RPMI8226 (cell line): ENCODE measurements around the gene LILRB5.
"Not testable (repeated sequence)": the region's sequence is repeated elsewhere in the genome, so short reads cannot be mapped to it uniquely, and the experiment has no call there.

Source experiments
- DNase-seq: peaks from one replicate; pipeline ENCODE4 v3.0.0-alpha.2; 2015

Gene LILRB5

DNA sequence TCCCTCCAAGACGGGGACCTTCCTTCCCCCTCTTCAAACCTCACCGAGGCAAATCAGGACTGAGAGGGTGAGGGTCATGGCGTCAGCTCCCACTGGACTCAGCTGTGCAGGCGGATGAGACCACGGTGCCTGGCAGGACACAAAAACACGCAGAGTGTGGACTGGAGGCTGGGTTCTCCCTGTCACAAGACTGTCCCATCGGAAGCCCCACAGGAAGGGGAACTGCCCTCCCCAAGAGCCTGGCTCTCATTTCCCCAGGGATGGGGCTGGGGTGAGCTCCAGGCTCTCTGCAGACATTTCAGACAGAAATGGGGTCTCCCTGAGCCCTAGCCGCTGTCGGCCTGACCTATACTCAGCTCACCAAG, at the start of gene LILRB5:
TSS of gene LILRB5 (minus strand) at position 158 of the 365 bp plus-strand sequence. CDS start at position 78, 80 bp downstream.
- DNase-seq: no peak

DNA sequence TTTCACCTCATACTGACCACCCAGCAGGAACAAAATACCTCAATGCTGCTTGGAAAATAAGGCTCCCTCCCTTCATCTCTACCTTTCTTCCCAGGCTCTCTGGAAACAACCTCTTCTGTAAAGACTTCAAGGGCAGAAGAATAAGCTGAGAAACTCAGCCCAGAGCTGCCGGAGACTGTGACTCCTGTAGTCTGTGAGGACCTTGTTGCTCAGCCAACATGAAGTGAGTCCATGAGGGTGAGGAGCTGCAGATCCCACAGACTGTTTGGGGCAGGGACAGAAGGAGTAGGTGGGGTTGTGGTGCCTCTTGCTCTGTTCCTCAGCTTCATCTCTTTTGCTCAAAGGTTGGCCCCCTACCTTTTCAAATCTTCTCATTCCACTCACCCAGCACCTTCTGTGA, 48.1 kb upstream of the LILRB5 start:
- DNase-seq: no peak

DNA sequence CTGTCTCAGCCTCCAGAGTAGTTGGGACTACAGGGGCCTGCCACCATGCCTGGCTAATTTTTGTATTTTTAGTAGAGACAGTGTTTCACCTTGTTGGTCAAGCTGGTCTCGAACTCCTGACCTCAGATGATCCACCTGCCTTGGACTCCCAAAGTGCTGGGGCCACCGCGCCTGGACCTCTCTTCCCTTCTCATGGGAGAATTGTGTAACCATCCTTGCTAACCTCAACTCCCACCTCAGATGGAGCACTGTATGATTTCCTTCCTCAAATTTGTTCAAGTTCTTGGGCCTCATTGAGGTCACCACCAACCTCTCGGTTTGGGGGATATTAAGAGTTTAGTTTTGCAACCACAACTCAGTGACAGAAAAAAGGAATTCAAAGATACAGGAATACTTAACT, 45.2 kb upstream of the LILRB5 start:
- no peak for DNase-seq

DNA sequence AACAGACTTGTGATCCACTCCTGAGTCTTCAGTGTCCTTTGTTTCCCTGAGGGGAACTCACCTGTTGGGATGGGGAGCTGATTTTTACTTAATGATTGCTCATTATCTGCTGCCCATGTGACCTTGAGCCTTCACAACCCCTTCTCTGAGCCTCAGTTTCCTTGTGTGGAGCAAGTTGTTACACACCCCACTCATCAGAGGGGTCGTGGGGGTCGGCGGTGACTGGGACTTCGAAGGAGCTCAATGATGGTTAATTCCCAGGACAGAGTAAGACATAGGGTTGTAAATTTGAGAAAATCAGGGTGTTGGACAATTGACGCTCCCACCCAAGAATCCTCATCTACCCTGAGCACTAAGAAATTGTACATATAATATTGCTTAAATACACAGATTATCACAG, 42.4 kb upstream of the LILRB5 start:
- DNase-seq: no peak

DNA sequence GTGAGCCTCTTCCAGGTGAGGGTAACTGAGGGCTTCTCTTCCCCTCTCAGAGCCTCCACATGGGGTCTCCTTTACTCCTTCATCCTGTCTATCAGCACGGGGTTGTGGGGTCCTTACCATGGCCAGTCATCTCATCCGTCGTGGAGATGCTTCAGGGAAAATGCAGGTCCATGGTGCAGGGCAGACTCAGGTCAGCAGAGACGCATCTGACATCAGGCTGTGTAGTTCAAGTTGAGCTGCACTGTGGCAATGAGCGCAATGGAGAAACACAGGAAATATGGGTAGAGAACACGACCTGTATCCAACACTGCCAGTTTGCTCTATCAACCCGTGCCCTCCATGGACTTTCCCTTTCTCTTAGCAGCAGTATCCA, 42.0 kb upstream of the LILRB5 start:
- DNase-seq: no peak

DNA sequence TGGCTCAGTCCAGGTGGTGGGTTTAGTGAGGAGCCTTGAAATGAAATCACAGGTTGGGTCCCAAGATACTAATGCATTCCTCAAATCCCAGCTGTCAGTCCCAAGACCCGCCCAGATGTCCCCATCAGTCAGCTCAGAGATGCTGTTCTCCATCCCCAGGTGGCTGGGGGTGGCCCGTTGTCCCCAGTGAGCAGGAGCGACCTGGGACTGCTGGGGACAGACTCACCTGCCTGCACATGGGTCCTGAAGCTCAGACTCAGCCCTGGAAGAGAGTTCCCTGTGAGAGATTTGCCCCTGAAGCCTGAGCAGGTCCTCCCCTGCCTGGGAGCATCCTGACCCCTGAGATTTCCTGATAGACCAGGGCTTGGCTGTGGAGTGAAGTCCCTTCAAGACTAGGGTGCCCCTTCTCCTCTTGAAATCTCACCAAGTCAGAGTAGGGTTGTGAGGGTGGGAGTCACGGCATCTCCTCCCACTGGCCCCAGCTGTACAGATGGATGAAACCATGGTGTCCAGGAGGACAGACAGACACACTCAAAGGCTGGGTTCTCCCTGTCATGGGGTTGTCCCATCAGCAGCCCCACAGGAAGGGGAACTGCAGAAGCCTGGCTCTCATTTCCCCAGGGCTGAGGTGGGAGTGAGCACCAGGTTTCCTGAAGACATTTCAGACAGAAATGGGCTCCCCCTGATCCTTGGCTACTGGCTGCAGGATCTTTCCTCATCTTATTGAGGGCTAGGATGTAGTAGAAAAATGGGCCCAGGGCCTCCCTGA, 41.5 kb upstream of the LILRB5 start:
- no peak for DNase-seq

DNA sequence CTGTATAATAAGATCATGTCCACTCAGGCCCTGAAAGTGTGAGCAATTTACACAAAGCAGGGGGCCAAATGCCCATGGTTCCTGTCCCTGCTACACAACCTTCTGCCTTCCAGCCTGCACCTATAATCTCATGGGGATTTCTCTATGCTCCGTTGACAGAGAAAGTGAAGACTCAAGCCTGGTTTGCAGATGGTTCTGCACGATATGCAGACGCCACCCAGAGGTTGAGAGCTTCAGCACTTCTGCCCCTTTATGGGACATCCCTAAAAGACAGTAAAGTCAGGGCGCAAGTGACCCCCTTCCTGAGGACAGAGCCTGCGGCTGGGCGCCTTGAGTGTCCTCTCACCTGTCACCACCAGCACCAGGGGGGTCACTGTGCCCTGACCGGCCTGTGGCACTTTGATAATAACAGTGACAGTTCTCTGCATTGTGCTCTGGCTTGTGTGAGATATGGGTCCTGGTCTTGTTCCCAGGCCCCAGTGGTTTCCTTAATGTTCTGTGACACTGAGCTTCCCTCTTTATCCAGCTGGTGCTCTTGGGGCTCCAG, 40.8 kb upstream of the LILRB5 start:
- peak; percentile 62 for DNase-seq

DNA sequence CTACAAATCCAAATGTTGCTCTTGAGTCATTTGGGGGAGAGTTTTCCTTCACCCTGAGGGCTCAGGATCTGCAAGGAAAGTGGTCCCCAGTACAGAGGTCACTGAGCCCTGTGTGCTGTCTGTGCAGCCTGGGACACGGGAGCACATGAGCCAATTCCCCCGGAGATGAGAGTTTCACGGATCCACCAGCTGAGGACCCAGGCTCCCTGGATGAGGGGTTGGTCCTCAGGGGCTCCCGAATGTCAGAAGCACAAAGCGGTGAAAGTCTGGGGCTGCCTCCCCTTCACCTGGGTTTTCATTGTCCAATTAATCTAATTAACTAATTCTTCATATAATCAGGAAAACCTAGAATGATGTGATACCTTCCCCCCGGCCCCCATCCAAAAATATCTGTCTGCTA, 37.5 kb upstream of the LILRB5 start:
- DNase-seq: no peak

DNA sequence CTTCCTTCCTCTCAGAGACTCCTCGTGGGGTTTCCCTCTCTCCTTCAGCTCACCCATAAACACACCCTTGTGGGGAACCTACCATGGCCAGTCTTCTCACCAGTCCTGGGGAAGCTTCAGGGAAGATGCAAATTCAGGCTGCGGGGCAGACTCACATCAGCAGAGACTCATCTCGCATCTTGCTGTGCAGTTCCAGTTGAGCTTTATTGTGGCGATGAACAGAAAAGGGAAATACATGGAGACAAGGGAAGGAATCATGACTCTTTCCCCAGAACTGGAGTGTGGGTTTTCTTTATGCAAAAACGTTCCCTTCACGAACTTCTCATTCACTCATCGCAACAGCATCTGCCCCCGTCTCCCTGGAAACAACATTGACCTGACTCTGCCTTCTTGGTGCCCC, 32.1 kb upstream of the LILRB5 start:
- not testable (repeated sequence) for DNase-seq

DNA sequence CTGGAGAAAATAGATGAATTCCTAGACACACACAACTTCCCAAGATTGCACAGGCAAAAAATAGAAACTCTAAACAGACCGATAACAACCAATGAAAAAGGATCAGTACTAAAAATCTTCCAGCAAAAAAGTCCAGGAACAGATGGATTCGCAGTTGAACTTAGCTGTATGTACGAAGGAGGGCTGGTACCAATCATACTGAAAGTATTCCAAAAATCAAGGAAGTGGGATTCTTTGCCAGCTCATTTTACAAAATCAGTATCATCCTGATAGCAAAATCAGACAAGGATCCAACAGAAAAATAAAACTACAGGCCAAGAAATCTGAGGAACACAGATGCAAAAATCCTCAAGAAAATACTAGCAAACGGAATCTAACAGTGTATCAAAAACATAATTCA, 30.4 kb upstream of the LILRB5 start:
- no peak for DNase-seq

DNA sequence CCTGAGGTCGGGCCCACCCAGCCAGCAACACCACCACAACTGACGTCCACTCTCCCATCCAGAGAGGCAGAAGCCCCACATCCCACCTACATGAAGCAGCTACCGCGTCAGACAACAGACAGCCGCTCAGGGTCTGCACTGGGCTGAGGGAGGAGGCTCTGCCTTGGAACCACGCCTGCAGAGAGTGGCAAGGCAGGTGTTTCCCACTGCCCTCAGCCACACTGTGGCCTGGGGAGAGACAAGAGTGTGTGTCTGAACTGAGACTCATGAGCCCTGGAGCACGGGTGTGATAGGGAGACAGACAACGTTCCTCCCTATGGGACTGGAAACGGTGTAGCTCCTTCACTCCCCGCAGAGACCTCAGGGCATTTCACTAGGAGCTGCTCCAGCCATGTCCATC, 29.2 kb upstream of the LILRB5 start:
- DNase-seq: peak; percentile 30

DNA sequence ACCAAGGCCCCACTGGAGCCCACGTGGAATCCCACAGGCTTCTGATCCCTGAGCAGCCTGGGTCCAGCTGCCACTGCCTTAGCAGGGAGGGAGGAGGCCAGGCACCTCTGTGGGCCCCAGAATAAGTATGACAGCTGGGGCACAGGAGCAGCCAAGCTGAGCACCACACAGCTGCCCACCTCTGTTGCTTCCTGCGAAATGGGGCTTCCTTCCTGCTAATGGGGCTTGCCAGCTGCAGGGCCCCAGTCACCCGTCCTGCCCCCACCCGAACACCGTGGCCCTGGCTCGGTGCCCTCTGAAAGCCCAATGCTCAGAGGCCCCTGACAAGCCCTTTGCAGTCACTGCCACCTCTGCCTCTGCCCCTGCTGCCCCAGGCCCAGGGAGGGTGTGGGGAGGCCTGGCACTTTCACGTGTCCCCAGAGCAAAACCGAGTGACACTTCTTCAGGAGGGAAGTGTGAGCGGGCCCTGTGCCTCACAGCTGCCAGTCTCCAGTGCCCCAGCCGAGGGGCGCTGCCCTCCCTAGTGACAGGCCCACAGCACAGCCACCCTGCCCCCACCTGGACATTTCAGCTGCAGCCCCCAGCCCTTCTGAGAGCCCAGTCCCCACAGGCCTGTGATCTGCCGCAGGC, 28.5 kb upstream of the LILRB5 start:
- DNase-seq: peak; percentile 72

DNA sequence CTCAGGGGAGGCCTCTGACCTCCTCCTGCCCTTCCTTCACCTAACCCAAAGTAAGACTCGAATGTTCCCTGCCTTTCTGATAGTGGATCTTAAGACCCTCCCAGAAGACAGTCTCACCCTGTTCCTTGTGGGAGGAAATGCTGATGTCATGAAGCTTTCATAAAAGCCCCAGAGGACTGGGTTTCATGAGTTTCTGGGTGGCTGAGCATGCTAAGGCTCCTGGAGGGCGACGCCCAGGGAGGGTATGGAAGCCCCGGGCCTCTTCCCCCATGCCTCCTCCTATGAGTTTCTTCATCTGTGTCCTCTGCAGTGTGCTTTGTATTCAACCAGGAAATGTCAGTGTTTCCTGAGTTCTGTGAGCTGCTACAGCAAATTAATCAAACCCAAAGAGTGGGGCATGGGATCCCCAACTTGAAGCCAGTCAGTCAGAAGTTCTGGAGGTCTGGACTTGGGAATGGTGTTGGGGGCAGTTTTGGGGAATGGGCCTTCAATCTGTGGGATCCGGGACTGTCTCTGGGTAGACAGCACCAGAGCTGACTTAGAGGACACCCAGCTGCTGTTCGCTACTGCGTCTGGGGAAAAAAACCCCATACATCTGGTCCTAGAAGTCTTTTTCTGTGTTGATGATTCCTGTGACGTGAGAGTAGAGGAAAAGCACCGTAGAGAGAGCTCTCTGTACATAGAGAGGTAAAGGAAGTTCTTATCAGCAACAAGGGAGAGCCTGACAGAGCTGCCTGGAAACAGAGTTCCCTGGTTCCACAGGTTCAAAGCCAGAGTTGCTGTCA, 25.8 kb upstream of the LILRB5 start:
- DNase-seq: no peak

DNA sequence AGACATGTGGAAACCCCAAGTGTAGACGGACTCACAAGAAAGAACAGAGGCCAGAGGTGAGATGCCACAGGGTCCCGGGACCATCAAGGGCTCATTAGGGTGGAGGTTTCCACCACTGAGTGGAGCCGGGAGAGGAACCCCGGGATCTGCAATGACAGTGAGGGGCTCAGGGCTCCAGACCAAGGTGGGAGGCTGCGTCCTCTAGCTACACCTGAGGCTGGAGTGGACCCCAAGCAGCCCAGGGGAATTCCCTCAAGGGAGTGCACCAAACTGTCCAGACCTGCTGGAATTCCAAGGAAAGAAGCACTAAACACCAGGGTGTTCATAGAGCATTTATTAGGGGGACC, 24.6 kb upstream of the LILRB5 start:
- not testable (repeated sequence) for DNase-seq

DNA sequence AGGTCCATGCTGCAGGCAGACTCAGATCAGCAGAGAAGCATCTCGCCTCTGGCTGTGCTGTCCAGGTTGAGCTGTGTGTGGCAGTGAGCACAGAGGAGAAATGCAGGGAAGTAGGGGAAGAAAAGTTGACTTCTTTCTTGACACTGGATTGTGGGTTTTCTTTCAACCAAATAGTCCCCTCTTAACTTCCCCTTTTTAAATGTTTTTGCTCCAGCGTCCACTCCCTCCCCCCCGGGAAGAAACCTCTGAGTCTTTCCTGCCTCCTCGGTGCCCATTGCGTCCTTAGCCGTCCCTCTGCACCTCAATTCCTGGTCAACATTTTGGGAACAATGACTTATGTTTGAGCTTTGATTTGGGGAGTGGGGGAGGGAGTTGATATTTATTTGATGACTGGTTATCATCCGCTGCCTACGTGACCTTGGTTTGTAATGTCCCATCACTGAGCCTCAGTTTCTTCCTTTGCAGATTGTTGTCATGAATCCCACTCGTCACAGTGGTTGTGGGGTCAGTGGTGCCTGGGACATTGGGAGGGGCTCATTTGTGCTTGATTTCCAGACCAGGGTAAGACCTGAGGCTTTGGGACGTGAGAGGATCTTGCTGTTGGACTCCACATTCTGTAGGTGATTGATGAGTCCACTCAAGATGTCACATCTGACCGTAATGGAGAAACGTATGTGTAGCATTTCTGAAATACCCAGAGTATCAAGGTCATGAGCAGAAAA, 24.1 kb upstream of the LILRB5 start, which contains the start of gene LILRB2:
TSS of gene LILRB2 (minus strand) at position 104 of the 722 bp plus-strand sequence. CDS start 614 bp downstream, outside the sequence.
- DNase-seq: no peak

DNA sequence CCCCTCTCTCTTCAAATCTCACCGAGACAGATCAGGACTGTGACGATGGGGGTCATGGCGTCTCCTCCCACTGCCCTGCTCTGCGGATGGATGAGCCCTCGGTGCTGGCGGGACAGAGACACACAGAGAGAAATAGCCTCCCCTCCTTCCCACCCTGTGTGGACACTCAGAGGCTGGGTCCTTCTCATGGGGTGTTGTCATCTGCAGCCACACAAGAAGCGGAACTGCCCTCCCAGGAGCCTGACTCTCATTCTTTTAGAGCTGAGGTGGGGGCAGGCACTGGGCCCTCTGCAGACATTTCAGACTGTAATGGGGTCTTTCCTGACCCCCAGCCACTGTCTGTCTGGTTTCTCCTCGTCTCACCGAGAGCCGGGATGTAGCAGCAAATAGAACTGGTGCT, 23.4 kb upstream of the LILRB5 start:
- not testable (repeated sequence) for DNase-seq

DNA sequence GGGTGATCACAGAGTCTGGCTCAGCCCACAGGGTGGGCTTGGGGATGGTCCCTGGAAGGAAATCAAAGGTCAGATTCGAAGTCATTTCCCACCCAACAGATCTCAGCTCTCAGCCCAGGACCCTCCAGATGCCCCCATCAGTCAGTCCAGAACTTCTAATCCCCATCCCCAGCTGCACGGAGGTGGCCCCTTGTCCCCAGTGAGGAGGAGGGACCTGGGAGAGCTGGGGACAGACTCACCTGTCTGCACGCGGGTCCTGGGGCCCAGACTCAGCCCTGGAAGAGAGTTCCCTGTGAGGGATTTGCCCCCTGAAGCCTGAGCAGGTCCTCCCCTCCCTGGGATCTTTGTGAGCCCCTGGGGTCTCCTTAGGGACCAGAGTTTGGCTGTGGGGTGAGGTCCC, 23.0 kb upstream of the LILRB5 start:
- not testable (repeated sequence) for DNase-seq

DNA sequence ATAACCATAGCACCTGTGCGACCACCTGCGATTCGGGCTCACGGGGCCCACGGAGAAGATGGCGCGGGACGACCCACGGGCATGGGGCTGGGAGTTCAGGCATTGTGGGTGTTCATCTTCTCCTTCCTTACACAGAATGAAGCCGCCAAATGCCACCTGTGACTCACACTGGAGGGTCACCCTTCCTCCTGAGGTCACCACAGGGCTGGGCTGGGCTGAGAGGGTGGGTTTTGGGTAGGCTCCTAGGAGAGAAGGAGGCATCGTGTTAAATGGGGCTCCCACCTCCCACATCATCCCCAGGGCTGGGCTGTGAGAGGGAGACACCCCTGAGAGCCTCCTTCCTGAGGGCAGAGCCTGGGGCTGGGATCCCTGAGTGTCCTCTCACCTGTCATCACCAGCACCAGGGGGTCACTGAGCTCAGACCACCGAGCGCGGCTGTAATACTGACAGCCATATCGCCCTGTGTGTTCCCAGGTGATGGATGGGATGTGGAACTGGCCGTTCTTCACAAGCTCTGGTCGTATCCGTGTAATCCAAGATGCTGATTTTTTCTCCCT, 22.4 kb upstream of the LILRB5 start:
- DNase-seq: no peak

DNA sequence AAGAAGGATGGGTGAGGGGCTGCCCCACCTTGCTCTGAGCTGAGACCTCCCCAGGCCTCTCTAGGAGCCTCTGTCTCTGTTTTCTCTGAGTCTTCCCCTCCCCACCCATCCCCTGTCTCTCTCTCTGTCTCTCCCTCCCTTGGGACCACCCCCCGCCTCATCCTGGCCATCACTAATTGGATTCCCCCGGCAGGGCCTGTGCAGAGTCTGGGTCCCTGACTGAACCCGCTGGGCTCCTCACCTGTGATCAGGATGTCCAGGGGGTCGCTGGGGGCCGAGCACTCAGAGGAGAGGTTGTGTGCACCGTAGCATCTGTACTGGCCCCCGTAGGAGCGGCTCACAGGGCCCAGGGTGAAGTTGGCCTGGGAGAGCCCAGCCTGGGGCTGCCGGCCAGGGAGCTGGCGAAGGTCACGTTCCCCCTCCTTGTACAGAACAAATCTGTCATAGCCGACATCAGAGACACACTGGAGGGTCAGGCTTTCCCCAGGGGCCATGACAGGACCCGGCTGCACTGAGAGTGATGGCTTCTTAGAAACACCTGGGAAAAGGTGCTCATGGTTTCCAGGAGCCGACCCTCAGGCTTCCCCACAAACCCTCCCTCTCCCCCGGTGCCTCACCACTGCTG, 21.6 kb upstream of the LILRB5 start:
- DNase-seq: not testable (repeated sequence)

DNA sequence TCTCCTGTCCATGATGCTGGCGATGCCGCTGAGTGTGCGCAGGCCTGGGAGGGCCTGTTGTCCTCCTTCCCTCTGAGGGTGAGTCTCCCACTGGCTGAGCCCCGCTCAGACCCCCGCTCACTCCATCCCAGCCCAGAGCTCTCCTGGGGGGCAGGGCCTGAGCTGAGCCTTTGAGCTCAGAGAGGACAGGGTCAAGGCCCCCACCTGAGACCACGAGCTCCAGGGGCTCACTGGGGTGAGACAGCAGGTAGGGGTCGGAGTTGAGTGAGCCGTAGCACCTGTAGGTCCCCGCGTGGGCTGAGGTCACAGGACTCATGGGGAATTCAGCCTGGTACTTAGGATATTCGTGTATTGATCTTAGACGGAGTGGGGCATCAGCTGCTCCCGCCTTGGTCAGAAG, 21.0 kb upstream of the LILRB5 start:
- DNase-seq: not testable (repeated sequence)

DNA sequence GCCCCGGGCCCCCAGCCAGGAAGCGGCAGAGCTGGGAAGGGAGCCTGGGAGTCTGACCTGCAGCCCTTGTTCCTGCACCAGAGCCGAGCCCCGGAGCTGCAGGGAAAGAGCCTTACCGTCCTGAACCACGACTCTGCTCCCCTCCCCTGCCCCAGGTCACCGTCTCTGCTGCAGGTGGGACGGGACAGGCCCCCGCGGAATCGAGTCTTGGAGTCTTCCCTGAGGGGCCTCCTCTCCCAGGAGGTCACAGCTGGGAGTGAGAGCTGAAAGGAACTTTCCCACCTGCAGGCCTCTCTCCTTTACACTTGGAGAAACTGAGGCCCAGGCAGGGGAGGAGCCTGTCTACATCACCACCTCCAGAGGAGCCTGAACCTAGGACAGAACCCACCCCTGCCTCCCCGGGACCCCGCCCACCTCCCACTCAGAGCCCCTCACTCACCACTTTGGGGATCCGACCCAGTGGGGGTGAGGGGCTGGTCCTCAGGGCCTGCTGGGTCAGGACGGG, 20.1 kb upstream of the LILRB5 start:
- not testable (repeated sequence) for DNase-seq

DNA sequence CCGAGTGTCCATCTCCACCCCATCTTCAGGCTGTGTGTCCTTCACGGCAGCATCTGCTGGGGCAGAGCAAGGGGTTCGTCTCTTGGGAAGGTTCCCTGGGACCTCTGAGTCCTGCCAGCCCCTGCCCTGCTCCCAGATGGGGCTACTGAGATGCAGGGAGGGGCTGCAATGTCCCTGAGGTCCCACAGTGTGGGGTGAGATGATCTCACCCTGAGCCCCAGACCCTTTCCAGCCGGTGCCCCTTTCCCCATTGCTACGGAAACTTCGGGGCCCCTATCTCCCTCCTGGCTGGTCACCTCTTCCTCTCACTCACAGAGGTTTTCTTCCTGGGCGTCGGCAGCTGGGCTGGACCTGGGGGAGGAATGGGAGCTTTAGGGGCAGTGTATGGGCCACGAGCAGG, 18.9 kb upstream of the LILRB5 start:
- DNase-seq: no peak
